PC-9 (cell line): ENCODE data around the gene MYL12A. TPM values are rescaled to one million over a fixed set of nuclear protein-coding genes. Genes with fewer than 3 reads are reported as not detected.
A peak's percentile ranks its signal among the peaks of the same experiment; 100 is the strongest.

ENCODE experiments used
- BruUV-seq: library from RNA; stranded (reverse); fragments of 400-500 nt; replicated peaks from 2 replicates; lab custom pipeline; 2021; lab: Mats Ljungman, UMichigan
- CTCF ChIA-PET: fragments of 300-600 bp; sonication (Branson Sonifier 250); formaldehyde crosslinking; loops from one replicate; lab custom pipeline; 2022; ENCODE audit warnings: antibody characterized with exemption; lab: Charles Lee
- POLR2A ChIA-PET: fragments of 300-600 bp; sonication (Branson Sonifier 250); formaldehyde crosslinking; loops from one replicate; lab custom pipeline; 2022; ENCODE audit warnings: antibody characterized with exemption; ENCODE audit not compliant: unreplicated experiment; lab: Charles Lee
- DNase-seq, 2 experiments: peaks; one replicate each; pipeline versions ENCODE4 v3.0.0 to v3.0.0-alpha.2; 2015 to 2022; ENCODE audit warnings: mixed read lengths in 1 of 2
- H2AFZ ChIP-seq: fragments of 200-600 bp; sonication (generic); 2 replicates; pipeline ENCODE4 v1.8.1; 2017; ENCODE audit warnings: antibody characterized with exemption
- H3F3A ChIP-seq: fragments of 200-600 bp; sonication (generic); 2 replicates; pipeline ENCODE4 v1.8.1; 2017; ENCODE audit warnings: antibody characterized with exemption, mild to moderate bottlenecking, low read depth; ENCODE audit not compliant: insufficient read depth
- H3K27ac ChIP-seq: fragments of 200-600 bp; sonication (generic); 2 replicates; pipeline ENCODE4 v1.6.1; 2016; ENCODE audit warnings: mixed run types
- H3K27me3 ChIP-seq: fragments of 200-600 bp; sonication (generic); 2 replicates; pipeline ENCODE4 v1.6.1; 2016; ENCODE audit warnings: low read depth, mixed run types; ENCODE audit not compliant: insufficient read depth
- H3K36me3 ChIP-seq: fragments of 200-600 bp; sonication (generic); 2 replicates; pipeline ENCODE4 v1.6.1; 2016; ENCODE audit warnings: low read depth, mixed run types
- H3K4me1 ChIP-seq: fragments of 200-600 bp; sonication (generic); replicated peaks from 2 replicates; pipeline ENCODE4 v1.6.1; 2016; ENCODE audit warnings: mixed run types; ENCODE audit not compliant: insufficient read depth
- H3K4me2 ChIP-seq: fragments of 200-600 bp; sonication (generic); 2 replicates; pipeline ENCODE4 v1.6.1; 2017; ENCODE audit warnings: mixed run types
- H3K4me3 ChIP-seq: fragments of 200-600 bp; sonication (generic); 2 replicates; pipeline ENCODE4 v1.6.1; 2016; ENCODE audit warnings: mixed run types
- H3K79me2 ChIP-seq: fragments of 200-600 bp; sonication (generic); 2 replicates; pipeline ENCODE4 v1.6.1; 2017; ENCODE audit warnings: low read depth, mixed run types
- H3K9me2 ChIP-seq: fragments of 200-600 bp; sonication (generic); 2 replicates; pipeline ENCODE4 v1.8.1; 2017; ENCODE audit warnings: mild to moderate bottlenecking; ENCODE audit not compliant: insufficient read depth
- H3K9me3 ChIP-seq: fragments of 200-600 bp; sonication (generic); 2 replicates; pipeline ENCODE4 v1.8.1; 2016; ENCODE audit warnings: low read depth; ENCODE audit not compliant: insufficient read depth
- H4K20me1 ChIP-seq: fragments of 200-600 bp; sonication (generic); 2 replicates; pipeline ENCODE4 v1.8.1; 2017; ENCODE audit not compliant: insufficient read depth
- EZH2 ChIP-seq: fragments of 200-600 bp; sonication (generic); IDR thresholded peaks from 2 replicates; pipeline ENCODE4 v1.8.0; 2017; ENCODE audit warnings: antibody characterized with exemption, low read depth
- intact Hi-C: fragments of 100-400 bp; cut with micrococcal nuclease; formaldehyde crosslinking; loops from one replicate; pipeline ENCODE4 v1.10.0; 2022; ENCODE audit not compliant: unreplicated experiment
- total RNA-seq: library from RNA; stranded (reverse); gene quantifications from 2 replicates; pipeline ENCODE4 v1.2.3, GENCODE V29; 2021
- TF ChIP-seq, protein P1 (sequence below): fragments of 200-600 bp; sonication (generic); conservative IDR thresholded peaks from 2 replicates; pipeline ENCODE4 v1.6.1; 2017; ENCODE audit warnings: mixed run types, antibody characterized with exemption, mild to moderate bottlenecking, moderate library complexity

The MYL12A gene
- total RNA-seq, 1 experiment from 2014 or later, result 532 TPM

DNA sequence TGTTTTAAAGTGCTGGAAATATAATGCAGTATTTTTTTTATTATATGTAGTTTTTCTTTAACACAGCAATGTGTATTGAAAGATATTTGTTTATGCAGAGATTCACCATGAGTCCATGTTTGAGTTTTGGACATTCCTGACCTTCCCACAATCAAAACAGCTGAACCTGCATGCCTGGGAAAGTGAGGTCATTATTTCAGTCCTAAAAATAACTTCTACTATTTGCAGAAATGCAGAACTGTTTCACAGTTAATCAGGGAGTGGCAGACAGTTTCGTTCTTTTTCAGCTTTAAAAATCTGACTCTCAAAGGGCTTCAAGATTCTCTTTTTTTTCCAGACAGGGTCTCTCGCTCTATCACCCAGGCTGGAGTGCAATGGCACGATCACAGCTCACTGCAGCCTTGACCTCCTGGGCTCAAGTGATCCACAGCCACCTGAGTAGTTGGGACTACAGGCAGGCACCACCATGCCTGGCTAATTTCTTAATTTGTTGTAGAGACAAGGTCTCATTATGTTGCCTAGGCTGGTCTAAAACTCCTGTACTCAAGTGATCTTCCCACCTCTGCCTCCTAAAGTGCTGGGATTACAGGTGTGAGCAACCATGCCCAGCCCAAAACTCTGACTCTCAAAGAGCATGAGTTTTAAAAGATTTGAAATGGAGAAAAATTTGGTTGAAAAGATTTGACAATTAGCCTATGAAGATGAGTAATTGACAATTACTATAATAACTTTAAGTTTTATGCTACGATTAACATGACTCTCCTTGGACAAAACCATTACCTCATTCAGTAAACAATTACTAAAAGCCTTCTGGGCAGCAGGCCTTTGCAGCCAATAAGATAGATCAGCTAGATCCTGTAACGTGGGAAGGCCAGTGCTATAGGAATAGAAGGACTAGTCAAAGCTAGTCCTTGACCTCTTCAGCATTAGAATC lies 9.4 kb downstream of the MYL12A start:
- 0 out of 2 replicates have a peak overlapping the region, but pooled peaks have one; percentile 12 for H3K4me2 ChIP-seq
- ChIA-PET CTCF (no interaction called here), POLR2A (interaction anchor here (0.6 to 0.7 kb wide), 3 partner anchors 10 to 152 kb away, joined by 3 to 39 read pairs (median 5); no protein-coding TSS in a partner anchor)
- TF ChIP-seq, protein P1, sequence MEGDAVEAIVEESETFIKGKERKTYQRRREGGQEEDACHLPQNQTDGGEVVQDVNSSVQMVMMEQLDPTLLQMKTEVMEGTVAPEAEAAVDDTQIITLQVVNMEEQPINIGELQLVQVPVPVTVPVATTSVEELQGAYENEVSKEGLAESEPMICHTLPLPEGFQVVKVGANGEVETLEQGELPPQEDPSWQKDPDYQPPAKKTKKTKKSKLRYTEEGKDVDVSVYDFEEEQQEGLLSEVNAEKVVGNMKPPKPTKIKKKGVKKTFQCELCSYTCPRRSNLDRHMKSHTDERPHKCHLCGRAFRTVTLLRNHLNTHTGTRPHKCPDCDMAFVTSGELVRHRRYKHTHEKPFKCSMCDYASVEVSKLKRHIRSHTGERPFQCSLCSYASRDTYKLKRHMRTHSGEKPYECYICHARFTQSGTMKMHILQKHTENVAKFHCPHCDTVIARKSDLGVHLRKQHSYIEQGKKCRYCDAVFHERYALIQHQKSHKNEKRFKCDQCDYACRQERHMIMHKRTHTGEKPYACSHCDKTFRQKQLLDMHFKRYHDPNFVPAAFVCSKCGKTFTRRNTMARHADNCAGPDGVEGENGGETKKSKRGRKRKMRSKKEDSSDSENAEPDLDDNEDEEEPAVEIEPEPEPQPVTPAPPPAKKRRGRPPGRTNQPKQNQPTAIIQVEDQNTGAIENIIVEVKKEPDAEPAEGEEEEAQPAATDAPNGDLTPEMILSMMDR, result no peak
- no peak for TF ChIP-seq EZH2
- H3K4me1 ChIP-seq, result peaks cover 17% of the 10 kb centered on the region
- H3K36me3 ChIP-seq, result peaks cover 52% of the 10 kb centered on the region
- no peaks in the 10 kb centered on the region for H4K20me1 ChIP-seq
- H3K27me3 ChIP-seq, result no peaks in the 10 kb centered on the region
- H3F3A ChIP-seq, result peaks cover 69% of the 10 kb centered on the region
- no peak overlapping the region for H2AFZ ChIP-seq
- no peak overlapping the region for H3K4me3 ChIP-seq
- DNase-seq, result peak in 1 of 2 experiments; percentile 47
- H3K27ac ChIP-seq, result peak overlapping the region; percentile 55
- H3K9me3 ChIP-seq, result no peaks in the 10 kb centered on the region
- no peaks in the 10 kb centered on the region for H3K9me2 ChIP-seq
- intact Hi-C loops, result no loop called here
- no TSS peak for BruUV-seq
- H3K79me2 ChIP-seq, result peaks cover 20% of the 10 kb centered on the region

DNA sequence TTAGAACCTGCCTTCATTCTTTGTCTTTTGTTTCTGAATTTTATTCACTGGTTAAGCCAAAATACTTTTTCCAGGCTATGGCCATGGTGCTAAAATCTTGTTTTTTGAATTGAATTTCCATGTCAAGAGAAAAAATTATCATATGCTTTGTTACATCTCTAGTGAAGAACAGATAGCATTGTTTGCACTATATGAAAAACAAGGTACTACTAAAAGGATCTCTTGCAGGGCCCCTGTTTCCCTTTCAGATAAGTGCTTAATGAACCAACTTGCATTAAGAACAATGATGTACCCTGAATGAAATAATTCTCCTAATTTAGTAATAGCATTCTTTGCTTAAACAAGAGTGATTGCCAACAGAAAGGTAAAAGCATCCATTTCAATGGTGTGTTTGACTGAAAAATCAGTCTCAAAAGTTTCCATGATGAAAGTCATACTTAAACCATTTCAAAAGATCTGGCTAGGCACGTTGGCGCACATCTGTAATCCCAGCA lies 10.1 kb downstream of the MYL12A start:
- TF ChIP-seq, protein P1, result no peak
- no peak for TF ChIP-seq EZH2
- Histone ChIP-seq H3K9me3 (no peaks in the 10 kb centered on the region), H3K27ac (0 out of 2 replicates have a peak overlapping the region, but pooled peaks have one; percentile 55), H2AFZ (no peak overlapping the region), H3K4me2 (no peak overlapping the region), H3K9me2 (no peaks in the 10 kb centered on the region), H3K4me1 (peaks cover 17% of the 10 kb centered on the region), H3K36me3 (peaks cover 48% of the 10 kb centered on the region), H3K4me3 (no peak overlapping the region), H3K27me3 (no peaks in the 10 kb centered on the region), H3K79me2 (peaks cover 20% of the 10 kb centered on the region), H4K20me1 (peaks cover 2% of the 10 kb centered on the region), H3F3A (peaks cover 69% of the 10 kb centered on the region)
- ChIA-PET CTCF (no interaction called here), POLR2A (interaction anchor here (0.6 to 0.7 kb wide), 2 partner anchors 10 to 32 kb away, joined by 3 to 39 read pairs; no protein-coding TSS in a partner anchor)
- no TSS peak for BruUV-seq
- intact Hi-C loops, result no loop called here
- no peak for DNase-seq

DNA sequence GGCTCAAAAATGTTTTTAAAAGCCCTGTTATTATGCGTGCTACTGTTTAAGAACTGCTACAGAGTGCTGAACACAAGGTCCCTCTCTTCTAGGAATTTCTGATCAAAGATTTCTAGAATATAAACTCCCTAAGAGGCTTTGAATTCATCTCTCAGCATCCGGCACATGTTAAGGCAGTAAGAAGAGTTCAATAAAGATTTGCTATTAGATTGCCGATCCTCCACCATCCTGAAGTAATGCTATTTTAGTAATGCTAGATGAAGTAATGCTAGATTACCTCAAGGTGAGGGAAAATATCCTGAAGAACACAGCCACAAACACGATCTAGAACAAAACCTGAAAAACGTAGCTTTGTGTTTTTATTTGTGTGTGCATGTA lies 13.4 kb downstream of the MYL12A start:
- TF ChIP-seq, protein P1, result no peak
- TF ChIP-seq EZH2, result no peak
- Histone ChIP-seq H3K9me2 (no peaks in the 10 kb centered on the region), H3K4me1 (peaks cover 41% of the 10 kb centered on the region), H3K27ac (peak overlapping the region; percentile 93), H2AFZ (peak overlapping the region; percentile 89), H3K79me2 (peaks cover 40% of the 10 kb centered on the region), H3K36me3 (peaks cover 15% of the 10 kb centered on the region), H3K27me3 (no peaks in the 10 kb centered on the region), H3K4me3 (peak overlapping the region; percentile 100), H4K20me1 (peaks cover 32% of the 10 kb centered on the region), H3K4me2 (peak overlapping the region; percentile 92), H3K9me3 (no peaks in the 10 kb centered on the region), H3F3A (peaks cover 47% of the 10 kb centered on the region)
- no peak for DNase-seq
- no TSS peak for BruUV-seq
- intact Hi-C loops, result loop anchor here (1.0 to 5.0 kb wide), 5 partner anchors 14 to 736 kb away; partner anchors contain the start of gene MYL12A
- POLR2A ChIA-PET, result interaction anchor here (0.5 to 1.5 kb wide), 4 partner anchors 13 to 825 kb away, joined by 4 to 21 read pairs (median 5); partner anchors contain the start of gene MYL12A
- CTCF ChIA-PET, result no interaction called here
